BJ (cell line): ENCODE results near the gene PNPLA2. TPM values are rescaled to one million over a fixed set of nuclear protein-coding genes. Genes with fewer than 3 reads are reported as not detected.

ENCODE experiments used
- CTCF ChIA-PET: fragments of 350-600 bp; formaldehyde crosslinking; extraction: SDS; loops from one replicate; lab custom pipeline; 2021; ENCODE audit warnings: antibody characterized with exemption, inconsistent platforms; lab: Yijun Ruan, JAX
- POLR2A ChIA-PET: fragments of 300-600 bp; sonication (Branson Sonifier 250); formaldehyde crosslinking; extraction: SDS; loops from one replicate; lab custom pipeline; 2021; ENCODE audit warnings: antibody characterized with exemption; lab: Charles Lee
- DNase-seq: peaks from one replicate; pipeline ENCODE4 v3.0.0-alpha.2; 2011; ENCODE audit warnings: low read depth
- H3K27me3 ChIP-seq: 2 replicates; pipeline ENCODE4 v1.6.0; 2011; ENCODE audit warnings: low read length; ENCODE audit not compliant: control insufficient read depth, insufficient read depth
- H3K36me3 ChIP-seq: 2 replicates; pipeline ENCODE4 v1.5.1; 2011; ENCODE audit warnings: low read length; ENCODE audit not compliant: control insufficient read depth, insufficient read depth
- H3K4me3 ChIP-seq: 2 replicates; pipeline ENCODE4 v1.5.1; 2011; ENCODE audit warnings: low read depth, mild to moderate bottlenecking, control low read depth, low read length
- polyA plus RNA-seq: library from polyadenylated mRNA; depleted of rRNA; stranded (reverse); fragments of >200 nt; gene quantifications from 2 replicates; pipeline ENCODE4 v1.2.3, GENCODE V29; 2011
- TF ChIP-seq, protein P1 (sequence below): IDR thresholded peaks from 2 replicates; pipeline ENCODE4 v1.5.1; 2011; ENCODE audit warnings: low read depth, mild to moderate bottlenecking, control low read depth, inconsistent platforms, low read length, moderate library complexity; ENCODE audit not compliant: insufficient read depth

Gene PNPLA2
- polyA plus RNA-seq, 1 experiment: 53.1 TPM

DNA sequence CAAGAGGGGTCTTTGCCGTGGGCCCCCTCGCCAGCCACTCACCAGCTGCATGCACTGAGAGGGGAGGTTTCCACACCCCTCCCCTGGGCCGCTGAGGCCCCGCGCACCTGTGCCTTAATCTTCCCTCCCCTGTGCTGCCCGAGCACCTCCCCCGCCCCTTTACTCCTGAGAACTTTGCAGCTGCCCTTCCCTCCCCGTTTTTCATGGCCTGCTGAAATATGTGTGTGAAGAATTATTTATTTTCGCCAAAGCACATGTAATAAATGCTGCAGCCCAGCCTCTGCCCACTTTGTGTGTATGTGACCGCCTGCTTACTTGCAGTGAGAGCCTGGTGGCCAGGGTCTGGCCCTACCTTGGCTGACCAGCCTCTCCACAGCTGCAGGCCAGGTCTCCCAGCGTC, 6.2 kb downstream of the PNPLA2 start:
- Histone ChIP-seq H3K4me3 (no peak overlapping the region), H3K36me3 (peaks cover 30% of the 10 kb centered on the region), H3K27me3 (no peaks in the 10 kb centered on the region)
- TF ChIP-seq, protein P1, sequence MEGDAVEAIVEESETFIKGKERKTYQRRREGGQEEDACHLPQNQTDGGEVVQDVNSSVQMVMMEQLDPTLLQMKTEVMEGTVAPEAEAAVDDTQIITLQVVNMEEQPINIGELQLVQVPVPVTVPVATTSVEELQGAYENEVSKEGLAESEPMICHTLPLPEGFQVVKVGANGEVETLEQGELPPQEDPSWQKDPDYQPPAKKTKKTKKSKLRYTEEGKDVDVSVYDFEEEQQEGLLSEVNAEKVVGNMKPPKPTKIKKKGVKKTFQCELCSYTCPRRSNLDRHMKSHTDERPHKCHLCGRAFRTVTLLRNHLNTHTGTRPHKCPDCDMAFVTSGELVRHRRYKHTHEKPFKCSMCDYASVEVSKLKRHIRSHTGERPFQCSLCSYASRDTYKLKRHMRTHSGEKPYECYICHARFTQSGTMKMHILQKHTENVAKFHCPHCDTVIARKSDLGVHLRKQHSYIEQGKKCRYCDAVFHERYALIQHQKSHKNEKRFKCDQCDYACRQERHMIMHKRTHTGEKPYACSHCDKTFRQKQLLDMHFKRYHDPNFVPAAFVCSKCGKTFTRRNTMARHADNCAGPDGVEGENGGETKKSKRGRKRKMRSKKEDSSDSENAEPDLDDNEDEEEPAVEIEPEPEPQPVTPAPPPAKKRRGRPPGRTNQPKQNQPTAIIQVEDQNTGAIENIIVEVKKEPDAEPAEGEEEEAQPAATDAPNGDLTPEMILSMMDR: no peak
- ChIA-PET CTCF (no interaction called here), POLR2A (no interaction called here)
- no peak for DNase-seq

DNA sequence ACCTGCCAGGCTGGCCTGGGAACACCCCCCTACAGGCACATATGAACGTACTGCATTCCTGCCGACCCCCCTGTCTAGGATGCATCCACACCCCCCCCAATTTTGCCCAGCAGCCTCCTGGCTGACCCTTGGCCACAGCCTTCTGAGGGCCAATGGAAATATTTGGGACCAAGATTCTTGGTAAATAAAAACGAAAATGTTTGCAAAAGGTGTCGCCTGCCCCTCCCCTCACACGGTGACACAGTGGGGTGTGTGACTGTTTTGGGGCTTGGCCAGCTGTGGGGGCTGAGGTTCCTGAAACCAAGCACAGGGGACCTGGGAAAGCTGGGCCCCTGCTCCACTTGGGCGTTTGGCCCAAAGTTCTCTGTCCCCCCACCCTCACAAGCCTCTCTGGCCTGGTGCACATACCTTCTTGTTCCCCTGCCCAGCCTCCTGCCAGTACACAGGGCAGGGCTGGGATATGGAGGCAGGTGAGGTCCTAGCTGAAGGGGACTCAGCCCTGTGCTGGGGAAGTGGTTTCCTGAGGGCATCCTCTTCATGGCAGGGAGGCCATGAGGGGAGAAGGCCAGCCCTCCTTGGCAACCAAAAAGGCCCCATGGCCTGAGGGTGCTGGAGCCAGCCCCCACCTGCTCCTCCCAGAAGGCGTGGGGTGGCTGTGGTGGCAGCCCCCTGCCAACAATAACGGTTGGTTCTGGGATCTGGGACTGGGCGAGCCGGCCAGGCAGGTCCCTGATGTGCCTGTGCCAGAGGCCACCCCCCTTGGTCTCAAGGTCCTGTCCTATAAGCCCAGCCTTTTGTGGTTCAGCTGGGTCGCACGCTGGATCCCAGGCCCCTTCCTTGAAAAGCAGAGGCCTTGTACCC, 6.9 kb downstream of the PNPLA2 start:
- POLR2A ChIA-PET: no interaction called here
- DNase-seq: no peak
- peaks cover 30% of the 10 kb centered on the region for H3K36me3 ChIP-seq
- CTCF ChIA-PET: interaction anchor here (0.7 kb wide), 1 partner anchor 42 kb away, joined by 3 read pairs; no protein-coding TSS in a partner anchor
- H3K4me3 ChIP-seq: no peak overlapping the region
- H3K27me3 ChIP-seq: no peaks in the 10 kb centered on the region
- TF ChIP-seq, protein P1: no peak

DNA sequence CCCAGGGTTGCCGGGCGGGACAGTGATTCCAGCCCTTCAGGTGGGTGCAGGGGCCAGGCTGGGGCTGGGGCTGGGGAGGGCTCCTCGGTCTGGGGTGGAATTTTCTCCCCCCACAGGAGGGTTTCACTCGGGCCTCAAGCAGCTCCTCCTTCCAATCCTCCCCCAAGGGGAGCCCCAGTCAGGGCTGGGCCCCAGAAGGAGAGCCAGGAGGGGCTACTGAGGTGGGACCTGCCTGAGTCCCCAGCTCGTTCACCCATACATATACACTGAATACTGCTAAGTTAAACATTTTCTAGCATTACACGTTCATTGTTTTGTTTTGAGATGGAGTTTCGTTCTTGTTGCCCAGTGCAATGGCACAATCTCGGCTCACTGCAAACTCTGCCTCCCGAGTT, 7.5 kb downstream of the PNPLA2 start:
- H3K27me3 ChIP-seq: no peaks in the 10 kb centered on the region
- peaks cover 30% of the 10 kb centered on the region for H3K36me3 ChIP-seq
- TF ChIP-seq, protein P1: no peak
- POLR2A ChIA-PET: no interaction called here
- DNase-seq: no peak
- H3K4me3 ChIP-seq: no peak overlapping the region
- CTCF ChIA-PET: no interaction called here

DNA sequence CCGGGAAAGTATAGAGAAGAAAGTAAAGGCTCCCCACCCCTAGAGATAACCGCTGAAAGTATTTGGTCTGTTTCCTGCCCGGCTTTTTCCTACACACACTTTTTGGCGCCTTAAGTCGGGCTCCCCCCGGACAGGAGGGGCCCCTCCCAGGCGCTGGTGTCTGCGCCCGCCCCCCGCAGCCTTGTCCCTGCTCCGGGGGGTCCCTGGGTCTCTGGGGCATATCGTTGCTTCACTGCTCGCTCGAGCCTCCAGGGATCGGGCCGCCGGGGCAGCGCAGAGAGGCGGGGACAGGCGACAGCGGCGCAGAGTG, 8.1 kb downstream of the PNPLA2 start:
- Histone ChIP-seq H3K27me3 (no peaks in the 10 kb centered on the region), H3K36me3 (peaks cover 26% of the 10 kb centered on the region), H3K4me3 (peak overlapping the region; percentile 25)
- TF ChIP-seq, protein P1: no peak
- no peak for DNase-seq
- ChIA-PET CTCF (no interaction called here), POLR2A (no interaction called here)

DNA sequence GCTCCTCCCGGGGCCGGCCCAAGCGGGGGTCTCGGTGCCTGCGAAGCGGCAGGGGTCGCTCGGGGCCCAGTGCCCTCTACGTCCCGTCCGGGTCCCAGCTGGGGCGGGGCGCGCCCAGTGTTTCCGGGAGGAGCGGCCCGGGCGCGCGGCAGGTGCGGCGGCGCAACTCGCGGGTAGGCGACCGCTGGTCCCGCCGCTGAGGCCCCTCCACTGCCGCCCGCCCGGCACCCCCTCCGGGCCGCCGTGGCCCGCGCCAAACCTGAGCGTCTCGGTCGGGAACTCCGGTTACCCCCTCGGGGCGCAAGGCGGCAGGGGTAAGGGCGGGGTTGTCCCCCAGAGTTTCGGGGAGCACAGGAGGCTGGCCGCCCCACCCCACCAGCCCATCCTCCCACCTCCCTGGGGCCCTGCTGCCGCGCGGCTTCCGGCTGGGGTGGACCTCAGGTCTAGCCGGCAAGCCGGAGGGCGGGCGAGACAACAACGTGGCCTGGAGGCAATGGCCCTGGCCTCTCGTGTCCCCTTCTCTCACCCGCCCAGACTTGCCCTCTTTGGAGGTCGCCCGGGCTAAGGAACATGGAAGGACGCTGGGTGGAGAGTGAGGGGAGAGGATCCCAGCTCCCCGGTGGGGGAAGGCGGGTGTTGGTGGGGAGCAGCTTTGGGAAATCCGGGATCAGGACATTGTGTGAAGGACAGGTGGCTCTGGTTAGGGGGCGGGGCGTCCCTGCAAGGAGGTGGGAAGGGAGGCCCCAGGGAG, 8.6 kb downstream of the PNPLA2 start:
- TF ChIP-seq, protein P1: no peak
- DNase-seq: no peak
- H3K27me3 ChIP-seq: no peaks in the 10 kb centered on the region
- ChIA-PET POLR2A (no interaction called here), CTCF (no interaction called here)
- peak overlapping the region; percentile 25 for H3K4me3 ChIP-seq
- peaks cover 22% of the 10 kb centered on the region for H3K36me3 ChIP-seq
